ENCODE results near the gene TEX14. TPM values are rescaled to one million over a fixed set of nuclear protein-coding genes. Genes with fewer than 3 reads are reported as not detected.

TEX14 gene
- total RNA-seq, 6 experiments from 2014 or later, result 0.04 to 0.12 (median 0.09) TPM; not detected in 3

DNA sequence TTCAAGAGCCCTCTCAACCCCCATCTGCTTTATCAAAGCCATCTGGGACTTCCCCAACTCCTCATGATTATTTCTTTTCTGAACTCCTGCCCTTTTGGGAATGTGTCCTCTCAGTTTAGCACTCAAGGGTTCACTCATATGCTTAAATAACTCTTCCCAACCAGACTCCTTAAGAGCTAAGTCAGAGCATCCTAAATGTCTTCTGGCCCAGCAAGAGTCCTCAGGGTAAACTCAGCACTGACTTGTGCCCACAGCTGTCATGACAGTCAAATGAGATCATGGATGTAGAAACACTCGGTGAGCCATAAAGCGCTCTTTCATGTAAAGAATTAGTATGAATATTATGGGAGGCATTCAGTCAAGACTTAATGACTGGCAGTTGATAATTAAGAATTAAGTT lies 85.9 kb downstream of the TEX14 start:
- Histone ChIP-seq H3K27ac (no peak overlapping the region), H3K9me3 (no peaks in the 10 kb centered on the region), H3K4me1 (no peaks in the 10 kb centered on the region), H3K36me3 (no peaks in the 10 kb centered on the region), H3K27me3 (no peaks in the 10 kb centered on the region), H3K4me3 (no peak overlapping the region)
- 89% methylated on average over 2 of the region's 2 CpGs for WGBS (ENCODE audit: insufficient coverage, low coverage, low lambda C conversion rate, missing lambda C conversion rate)
- intact Hi-C loops (cut with DNase I), result no loop called here
- no peak for TF ChIP-seq POLR2A (IDR thresholded peaks at IDR 0.05)
- TF ChIP-seq, protein P1, sequence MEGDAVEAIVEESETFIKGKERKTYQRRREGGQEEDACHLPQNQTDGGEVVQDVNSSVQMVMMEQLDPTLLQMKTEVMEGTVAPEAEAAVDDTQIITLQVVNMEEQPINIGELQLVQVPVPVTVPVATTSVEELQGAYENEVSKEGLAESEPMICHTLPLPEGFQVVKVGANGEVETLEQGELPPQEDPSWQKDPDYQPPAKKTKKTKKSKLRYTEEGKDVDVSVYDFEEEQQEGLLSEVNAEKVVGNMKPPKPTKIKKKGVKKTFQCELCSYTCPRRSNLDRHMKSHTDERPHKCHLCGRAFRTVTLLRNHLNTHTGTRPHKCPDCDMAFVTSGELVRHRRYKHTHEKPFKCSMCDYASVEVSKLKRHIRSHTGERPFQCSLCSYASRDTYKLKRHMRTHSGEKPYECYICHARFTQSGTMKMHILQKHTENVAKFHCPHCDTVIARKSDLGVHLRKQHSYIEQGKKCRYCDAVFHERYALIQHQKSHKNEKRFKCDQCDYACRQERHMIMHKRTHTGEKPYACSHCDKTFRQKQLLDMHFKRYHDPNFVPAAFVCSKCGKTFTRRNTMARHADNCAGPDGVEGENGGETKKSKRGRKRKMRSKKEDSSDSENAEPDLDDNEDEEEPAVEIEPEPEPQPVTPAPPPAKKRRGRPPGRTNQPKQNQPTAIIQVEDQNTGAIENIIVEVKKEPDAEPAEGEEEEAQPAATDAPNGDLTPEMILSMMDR (IDR thresholded peaks at IDR 0.05), result no peak
- ATAC-seq, result no peak
- DNase-seq, result no peak

DNA sequence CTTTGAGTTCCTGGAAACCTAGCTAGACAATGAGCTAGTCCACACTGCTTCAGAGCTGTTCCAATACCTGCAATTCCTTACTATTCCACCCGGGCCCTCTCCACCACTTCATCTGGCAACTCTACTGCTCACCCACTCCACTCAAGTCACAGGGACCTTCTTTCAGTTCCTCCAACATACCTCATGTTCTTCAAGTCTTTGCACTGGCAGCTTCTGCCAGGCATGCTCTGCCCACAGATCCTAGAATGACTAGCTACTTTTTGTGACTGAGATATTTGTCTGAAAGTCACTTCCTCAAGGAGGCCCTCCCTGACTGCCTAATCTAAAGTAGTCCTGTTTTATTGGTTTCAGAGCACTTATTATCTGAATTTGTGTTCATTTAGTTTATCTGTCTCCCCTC lies 86.4 kb downstream of the TEX14 start:
- intact Hi-C loops (cut with DNase I), result no loop called here
- Histone ChIP-seq H3K27me3 (no peaks in the 10 kb centered on the region), H3K36me3 (no peaks in the 10 kb centered on the region), H3K4me1 (no peaks in the 10 kb centered on the region), H3K9me3 (no peaks in the 10 kb centered on the region), H3K27ac (no peak overlapping the region), H3K4me3 (no peak overlapping the region)
- TF ChIP-seq, protein P1 (IDR thresholded peaks at IDR 0.05), result no peak
- no peak for TF ChIP-seq POLR2A (IDR thresholded peaks at IDR 0.05)
- DNase-seq (no peak), ATAC-seq (no peak)
- 43% methylated on average over 1 of the region's 1 CpG for WGBS (ENCODE audit: insufficient coverage, low coverage, low lambda C conversion rate, missing lambda C conversion rate)

DNA sequence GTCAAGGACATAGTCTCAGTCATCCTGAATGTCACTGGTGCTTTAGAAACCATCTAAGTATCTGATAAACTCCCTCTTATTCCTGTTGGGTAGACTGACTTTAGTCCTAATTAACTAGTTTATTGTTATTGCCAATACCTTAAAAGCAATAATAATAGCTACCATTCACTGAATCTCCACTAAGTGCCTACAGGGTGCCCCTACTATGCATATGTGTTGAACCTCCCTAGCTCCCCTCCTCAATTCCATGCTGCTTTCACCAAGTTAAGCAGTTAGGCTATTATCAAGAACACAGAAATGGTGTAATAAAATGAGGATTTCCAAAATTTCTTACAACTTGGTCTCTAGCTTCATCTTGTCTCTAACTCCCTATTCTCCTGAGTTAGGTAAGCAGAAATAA lies 89.9 kb downstream of the TEX14 start:
- no peaks in the 10 kb centered on the region for H3K4me1 ChIP-seq
- ATAC-seq (no peak), DNase-seq (no peak)
- no peaks in the 10 kb centered on the region for H3K9me3 ChIP-seq
- intact Hi-C loops (cut with DNase I), result no loop called here
- no peak overlapping the region for H3K4me3 ChIP-seq
- no peaks in the 10 kb centered on the region for H3K27me3 ChIP-seq
- no peak overlapping the region for H3K27ac ChIP-seq
- no peak for TF ChIP-seq POLR2A (IDR thresholded peaks at IDR 0.05)
- TF ChIP-seq, protein P1 (IDR thresholded peaks at IDR 0.05), result no peak
- H3K36me3 ChIP-seq, result no peaks in the 10 kb centered on the region

DNA sequence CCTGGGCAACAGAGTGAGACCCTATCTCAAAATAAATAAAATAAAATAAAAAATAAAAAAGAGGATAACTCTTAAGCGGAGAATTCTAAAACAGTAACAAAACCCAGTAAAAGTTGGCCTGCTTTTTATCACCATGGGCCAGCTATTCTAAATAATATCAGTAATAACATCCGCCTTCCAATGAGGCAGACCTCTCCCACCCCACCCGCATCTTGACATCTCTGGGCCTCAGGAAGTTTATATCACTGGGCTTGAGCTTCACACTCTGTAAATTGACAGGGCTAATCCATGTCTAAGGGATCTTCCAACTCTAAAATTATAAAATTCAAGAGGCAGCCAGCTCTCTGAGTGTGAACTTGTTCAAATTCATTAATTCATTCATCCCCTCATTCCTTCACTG lies 94.5 kb downstream of the TEX14 start:
- Histone ChIP-seq H3K4me3 (no peak overlapping the region), H3K27me3 (no peaks in the 10 kb centered on the region), H3K9me3 (no peaks in the 10 kb centered on the region), H3K27ac (no peak overlapping the region), H3K36me3 (no peaks in the 10 kb centered on the region), H3K4me1 (no peaks in the 10 kb centered on the region)
- intact Hi-C loops (cut with DNase I), result no loop called here
- DNase-seq, result no peak
- no peak for TF ChIP-seq POLR2A (IDR thresholded peaks at IDR 0.05)
- TF ChIP-seq, protein P1 (IDR thresholded peaks at IDR 0.05), result no peak
- WGBS (ENCODE audit: insufficient coverage, low coverage, low lambda C conversion rate, missing lambda C conversion rate), result 68% methylated on average over 2 of the region's 3 CpGs
- no peak for ATAC-seq

DNA sequence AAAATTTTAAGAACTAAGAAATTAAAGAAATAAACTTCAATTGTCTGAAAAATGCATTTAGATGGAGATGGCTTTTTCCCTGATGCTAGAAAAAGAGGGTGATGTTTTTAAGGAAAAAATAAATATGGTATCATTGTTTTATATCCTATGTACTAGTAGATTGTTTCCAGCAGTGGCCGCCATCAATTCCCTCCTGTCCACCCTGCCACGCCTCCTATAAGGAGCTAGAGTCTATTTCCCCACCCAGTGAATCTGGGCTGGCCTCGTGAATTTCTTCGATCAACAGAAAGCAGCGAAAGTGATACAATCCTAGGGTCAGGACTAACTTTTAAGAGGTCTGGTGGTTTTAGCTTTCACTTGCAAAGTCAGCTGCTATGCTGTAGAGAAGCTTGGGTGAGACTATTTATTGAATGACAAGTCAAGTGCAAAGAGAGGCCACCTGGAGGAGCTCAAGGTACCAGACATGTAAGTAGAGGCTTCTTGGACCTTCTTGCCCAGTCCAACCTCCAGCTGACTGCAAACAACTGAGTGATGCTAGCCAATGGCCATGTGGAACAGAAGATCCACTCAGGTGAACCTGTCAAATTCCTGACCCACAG lies 96.6 kb downstream of the TEX14 start:
- no peaks in the 10 kb centered on the region for H3K27me3 ChIP-seq
- no peaks in the 10 kb centered on the region for H3K4me1 ChIP-seq
- H3K9me3 ChIP-seq, result no peaks in the 10 kb centered on the region
- H3K27ac ChIP-seq, result no peak overlapping the region
- 84% methylated on average over 5 of the region's 5 CpGs for WGBS (ENCODE audit: insufficient coverage, low coverage, low lambda C conversion rate, missing lambda C conversion rate)
- TF ChIP-seq POLR2A (IDR thresholded peaks at IDR 0.05), result no peak
- no peak for ATAC-seq
- H3K4me3 ChIP-seq, result no peak overlapping the region
- no peaks in the 10 kb centered on the region for H3K36me3 ChIP-seq
- intact Hi-C loops (cut with DNase I), result no loop called here
- DNase-seq, result no peak
